Astrocyte (in vitro differentiated cells and primary cell): Measurements from ENCODE around the gene DYNLL1.

Experiments used
- EZH2 ChIP-seq: IDR thresholded peaks from 2 replicates; pipeline ENCODE4 v1.6.1; 2012; ENCODE audit warnings: mild to moderate bottlenecking, low read length, inconsistent platforms; ENCODE audit not compliant: insufficient read depth
- TF ChIP-seq, protein P1 (sequence below): IDR thresholded peaks from 2 replicates; pipeline ENCODE4 v1.5.1; 2011; ENCODE audit warnings: low read depth, mild to moderate bottlenecking, inconsistent platforms, low read length, moderate library complexity; ENCODE audit not compliant: insufficient read depth

DNA sequence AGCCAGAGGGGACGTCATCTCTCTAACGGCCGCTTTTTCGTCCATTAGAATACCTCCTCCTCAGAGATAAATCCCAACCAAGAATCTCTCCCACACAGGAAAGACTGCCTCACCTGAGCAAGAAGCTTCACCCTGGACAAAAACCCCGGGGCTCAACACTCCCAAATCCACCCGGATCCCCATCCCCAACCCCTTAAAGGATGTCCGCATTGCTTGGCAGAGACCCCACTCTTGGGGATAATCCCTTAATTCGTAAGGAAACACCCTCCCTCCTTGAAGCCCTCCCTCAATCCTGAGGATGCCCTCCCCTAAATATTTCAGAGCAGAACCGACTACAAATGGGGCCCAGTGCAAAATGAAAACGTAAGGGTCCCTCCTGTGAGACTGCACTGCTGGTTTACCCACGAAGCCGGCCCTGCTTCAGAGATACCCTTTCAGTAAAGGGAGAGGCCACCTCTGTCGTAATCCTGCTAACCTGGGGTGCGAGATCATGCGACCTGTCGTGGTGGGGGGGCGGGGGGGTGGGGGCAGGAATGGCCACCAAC lies 655 bp upstream of the DYNLL1 start:
- TF ChIP-seq, protein P1, sequence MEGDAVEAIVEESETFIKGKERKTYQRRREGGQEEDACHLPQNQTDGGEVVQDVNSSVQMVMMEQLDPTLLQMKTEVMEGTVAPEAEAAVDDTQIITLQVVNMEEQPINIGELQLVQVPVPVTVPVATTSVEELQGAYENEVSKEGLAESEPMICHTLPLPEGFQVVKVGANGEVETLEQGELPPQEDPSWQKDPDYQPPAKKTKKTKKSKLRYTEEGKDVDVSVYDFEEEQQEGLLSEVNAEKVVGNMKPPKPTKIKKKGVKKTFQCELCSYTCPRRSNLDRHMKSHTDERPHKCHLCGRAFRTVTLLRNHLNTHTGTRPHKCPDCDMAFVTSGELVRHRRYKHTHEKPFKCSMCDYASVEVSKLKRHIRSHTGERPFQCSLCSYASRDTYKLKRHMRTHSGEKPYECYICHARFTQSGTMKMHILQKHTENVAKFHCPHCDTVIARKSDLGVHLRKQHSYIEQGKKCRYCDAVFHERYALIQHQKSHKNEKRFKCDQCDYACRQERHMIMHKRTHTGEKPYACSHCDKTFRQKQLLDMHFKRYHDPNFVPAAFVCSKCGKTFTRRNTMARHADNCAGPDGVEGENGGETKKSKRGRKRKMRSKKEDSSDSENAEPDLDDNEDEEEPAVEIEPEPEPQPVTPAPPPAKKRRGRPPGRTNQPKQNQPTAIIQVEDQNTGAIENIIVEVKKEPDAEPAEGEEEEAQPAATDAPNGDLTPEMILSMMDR, result no peak
- no peak for TF ChIP-seq EZH2
